GM12878 (cell line): ENCODE measurements around the gene DNMT1.

ENCODE experiments used
- CEBPB ChIP-seq, 2 experiments: fragments of 150-350 bp in 1 of 2; IDR thresholded peaks; 2 replicates each; pipeline ENCODE4 v1.6.1; 2012 to 2014; ENCODE audit warnings: low read depth in 2 of 2, low read length in 2 of 2, borderline replicate concordance in 1 of 2, inconsistent platforms in 1 of 2
- ESRRA ChIP-seq: IDR thresholded peaks from 2 replicates; pipeline ENCODE4 v1.6.1; 2012; ENCODE audit warnings: mild to moderate bottlenecking, low read length, improper control_type of control experiment
- HCFC1 ChIP-seq: fragments of 150-350 bp; IDR thresholded peaks from 2 replicates; pipeline ENCODE4 v1.6.1; 2014; ENCODE audit warnings: low read length
- MXI1 ChIP-seq: fragments of 150-350 bp; IDR thresholded peaks from 2 replicates; pipeline ENCODE4 v1.6.1; 2011; ENCODE audit warnings: low read depth, mild to moderate bottlenecking, inconsistent platforms, low read length, improper control_type of control experiment
- NFIC ChIP-seq: IDR thresholded peaks from 2 replicates; pipeline ENCODE4 v1.6.1; 2012; ENCODE audit warnings: low read depth, mild to moderate bottlenecking, inconsistent platforms, low read length, moderate library complexity
- POLR2A ChIP-seq: IDR thresholded peaks from 2 replicates; pipeline ENCODE4 v1.6.1; 2011; ENCODE audit warnings: low read depth, mild to moderate bottlenecking, low read length
- POLR2AphosphoS5 ChIP-seq: IDR thresholded peaks from 2 replicates; pipeline ENCODE4 v1.6.1; 2011; ENCODE audit warnings: mild to moderate bottlenecking, low read length, inconsistent platforms
- RB1 ChIP-seq: fragments of 450-650 bp; formaldehyde crosslinking; IDR thresholded peaks from 2 replicates; pipeline ENCODE4 v1.6.1; 2017; ENCODE audit warnings: mild to moderate bottlenecking, borderline replicate concordance
- TAF1 ChIP-seq: IDR thresholded peaks from 2 replicates; pipeline ENCODE4 v1.6.1; 2011; ENCODE audit warnings: mild to moderate bottlenecking, low read depth, low read length, borderline replicate concordance
- TCF7 ChIP-seq: IDR thresholded peaks from 2 replicates; pipeline ENCODE4 v1.6.1; 2014; ENCODE audit warnings: antibody characterized with exemption, borderline replicate concordance
- TF ChIP-seq, protein P1 (sequence below), 3 experiments: IDR thresholded peaks in 2 of 3; conservative IDR thresholded peaks in 1 of 3; 2 replicates each; pipeline ENCODE4 v1.5.1; 2011; ENCODE audit warnings: low read depth in 3 of 3, low read length in 3 of 3, mild to moderate bottlenecking in 3 of 3, control low read depth in 2 of 3, moderate library complexity in 2 of 3, inconsistent platforms in 1 of 3, mixed read lengths in 1 of 3; ENCODE audit not compliant: control insufficient read depth in 2 of 3, insufficient read depth in 1 of 3; ENCODE audit errors: extremely low read depth in 1 of 3
- TF ChIP-seq, protein P2 (sequence below): fragments of 450-650 bp; formaldehyde crosslinking; IDR thresholded peaks from 2 replicates; pipeline ENCODE4 v1.5.0; 2022; ENCODE audit warnings: mild to moderate bottlenecking, missing genetic modification characterization
- TF ChIP-seq, protein P3 (sequence below): fragments of 450-650 bp; IDR thresholded peaks from 2 replicates; pipeline ENCODE4 v1.6.1; 2014; ENCODE audit warnings: mild to moderate bottlenecking

DNA sequence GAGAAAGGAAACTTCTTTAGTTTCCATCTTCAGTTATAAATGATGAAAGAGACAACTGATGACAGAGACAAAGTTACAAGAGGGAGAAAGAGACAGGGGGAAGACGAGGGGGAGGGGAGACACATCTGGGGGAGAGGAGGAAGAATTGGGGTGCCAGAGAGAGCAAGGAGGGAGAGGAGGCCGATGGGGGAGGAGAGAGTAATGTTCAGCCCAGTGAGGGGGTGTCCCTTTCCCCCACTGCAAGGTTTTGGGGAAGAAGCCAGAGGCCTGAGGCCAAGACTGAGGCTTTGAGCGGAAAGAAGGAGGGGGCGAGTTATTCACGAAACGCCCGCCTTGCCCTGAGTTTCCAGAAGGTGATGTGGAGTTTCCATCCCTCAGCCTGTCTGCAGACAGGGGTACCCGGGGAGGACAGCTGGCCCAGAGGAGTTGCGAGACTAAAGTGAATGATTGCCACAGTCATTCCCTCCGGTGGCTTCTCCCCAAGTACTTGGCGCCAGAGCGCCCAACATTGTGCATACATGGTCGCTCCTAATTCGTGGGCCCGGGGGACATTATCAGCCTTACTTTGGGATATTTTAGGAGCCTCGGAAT is 89.1 kb downstream of the DNMT1 start:
- TF ChIP-seq TCF7 (no peak), RB1 (peak; percentile 37; the same call in 1 of the 2 replicates), NFIC (no peak), TAF1 (peak; percentile 23; the same call in 1 of the 2 replicates), CEBPB (IDR thresholded peaks at IDR 0.05; ENCODE audit: borderline replicate concordance in 1 of 2, low read depth in 2 of 2, low read length in 2 of 2) (no peak), MXI1 (no peak), POLR2AphosphoS5 (peak; percentile 81), HCFC1 (no peak), ESRRA (no peak), POLR2A (no peak)
- TF ChIP-seq, protein P1, sequence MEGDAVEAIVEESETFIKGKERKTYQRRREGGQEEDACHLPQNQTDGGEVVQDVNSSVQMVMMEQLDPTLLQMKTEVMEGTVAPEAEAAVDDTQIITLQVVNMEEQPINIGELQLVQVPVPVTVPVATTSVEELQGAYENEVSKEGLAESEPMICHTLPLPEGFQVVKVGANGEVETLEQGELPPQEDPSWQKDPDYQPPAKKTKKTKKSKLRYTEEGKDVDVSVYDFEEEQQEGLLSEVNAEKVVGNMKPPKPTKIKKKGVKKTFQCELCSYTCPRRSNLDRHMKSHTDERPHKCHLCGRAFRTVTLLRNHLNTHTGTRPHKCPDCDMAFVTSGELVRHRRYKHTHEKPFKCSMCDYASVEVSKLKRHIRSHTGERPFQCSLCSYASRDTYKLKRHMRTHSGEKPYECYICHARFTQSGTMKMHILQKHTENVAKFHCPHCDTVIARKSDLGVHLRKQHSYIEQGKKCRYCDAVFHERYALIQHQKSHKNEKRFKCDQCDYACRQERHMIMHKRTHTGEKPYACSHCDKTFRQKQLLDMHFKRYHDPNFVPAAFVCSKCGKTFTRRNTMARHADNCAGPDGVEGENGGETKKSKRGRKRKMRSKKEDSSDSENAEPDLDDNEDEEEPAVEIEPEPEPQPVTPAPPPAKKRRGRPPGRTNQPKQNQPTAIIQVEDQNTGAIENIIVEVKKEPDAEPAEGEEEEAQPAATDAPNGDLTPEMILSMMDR (IDR thresholded peaks at IDR 0.05 in 2 of 3, conservative IDR thresholded peaks at IDR 0.05 in 1 of 3; ENCODE audit: control insufficient read depth in 2 of 3, extremely low read depth in 1 of 3, insufficient read depth in 1 of 3, low read depth in 3 of 3, low read length in 3 of 3) = no peak
- TF ChIP-seq, protein P2, sequence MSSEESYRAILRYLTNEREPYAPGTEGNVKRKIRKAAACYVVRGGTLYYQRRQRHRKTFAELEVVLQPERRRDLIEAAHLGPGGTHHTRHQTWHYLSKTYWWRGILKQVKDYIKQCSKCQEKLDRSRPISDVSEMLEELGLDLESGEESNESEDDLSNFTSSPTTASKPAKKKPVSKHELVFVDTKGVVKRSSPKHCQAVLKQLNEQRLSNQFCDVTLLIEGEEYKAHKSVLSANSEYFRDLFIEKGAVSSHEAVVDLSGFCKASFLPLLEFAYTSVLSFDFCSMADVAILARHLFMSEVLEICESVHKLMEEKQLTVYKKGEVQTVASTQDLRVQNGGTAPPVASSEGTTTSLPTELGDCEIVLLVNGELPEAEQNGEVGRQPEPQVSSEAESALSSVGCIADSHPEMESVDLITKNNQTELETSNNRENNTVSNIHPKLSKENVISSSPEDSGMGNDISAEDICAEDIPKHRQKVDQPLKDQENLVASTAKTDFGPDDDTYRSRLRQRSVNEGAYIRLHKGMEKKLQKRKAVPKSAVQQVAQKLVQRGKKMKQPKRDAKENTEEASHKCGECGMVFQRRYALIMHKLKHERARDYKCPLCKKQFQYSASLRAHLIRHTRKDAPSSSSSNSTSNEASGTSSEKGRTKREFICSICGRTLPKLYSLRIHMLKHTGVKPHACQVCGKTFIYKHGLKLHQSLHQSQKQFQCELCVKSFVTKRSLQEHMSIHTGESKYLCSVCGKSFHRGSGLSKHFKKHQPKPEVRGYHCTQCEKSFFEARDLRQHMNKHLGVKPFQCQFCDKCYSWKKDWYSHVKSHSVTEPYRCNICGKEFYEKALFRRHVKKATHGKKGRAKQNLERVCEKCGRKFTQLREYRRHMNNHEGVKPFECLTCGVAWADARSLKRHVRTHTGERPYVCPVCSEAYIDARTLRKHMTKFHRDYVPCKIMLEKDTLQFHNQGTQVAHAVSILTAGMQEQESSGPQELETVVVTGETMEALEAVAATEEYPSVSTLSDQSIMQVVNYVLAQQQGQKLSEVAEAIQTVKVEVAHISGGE (CRISPR knock-in tag) = no peak
- TF ChIP-seq, protein P3, sequence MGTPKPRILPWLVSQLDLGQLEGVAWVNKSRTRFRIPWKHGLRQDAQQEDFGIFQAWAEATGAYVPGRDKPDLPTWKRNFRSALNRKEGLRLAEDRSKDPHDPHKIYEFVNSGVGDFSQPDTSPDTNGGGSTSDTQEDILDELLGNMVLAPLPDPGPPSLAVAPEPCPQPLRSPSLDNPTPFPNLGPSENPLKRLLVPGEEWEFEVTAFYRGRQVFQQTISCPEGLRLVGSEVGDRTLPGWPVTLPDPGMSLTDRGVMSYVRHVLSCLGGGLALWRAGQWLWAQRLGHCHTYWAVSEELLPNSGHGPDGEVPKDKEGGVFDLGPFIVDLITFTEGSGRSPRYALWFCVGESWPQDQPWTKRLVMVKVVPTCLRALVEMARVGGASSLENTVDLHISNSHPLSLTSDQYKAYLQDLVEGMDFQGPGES = no peak
